Karpas-422 (cell line): ENCODE data around the gene DLGAP1. TPM values are rescaled to one million over a fixed set of nuclear protein-coding genes. Genes with fewer than 3 reads are reported as not detected.

Source experiments
- DNase-seq: peaks from one replicate; pipeline ENCODE4 v3.0.0-alpha.2; 2015
- H2AFZ ChIP-seq: fragments of 200-600 bp; sonication (generic); 2 replicates; pipeline ENCODE4 v1.6.1; 2014; ENCODE audit warnings: antibody characterized with exemption, low read length, mixed read lengths
- H3K27ac ChIP-seq: fragments of 200-600 bp; sonication (generic); 2 replicates; pipeline ENCODE4 v1.5.1; 2014; ENCODE audit warnings: mild to moderate bottlenecking, low read length, moderate library complexity
- H3K27me3 ChIP-seq: fragments of 200-600 bp; sonication (generic); 2 replicates; pipeline ENCODE4 v1.6.1; 2014; ENCODE audit warnings: low read length, mixed read lengths
- H3K36me3 ChIP-seq: fragments of 200-600 bp; sonication (generic); 2 replicates; pipeline ENCODE4 v1.6.1; 2014; ENCODE audit warnings: low read length, mixed read lengths; ENCODE audit not compliant: insufficient read depth
- H3K4me1 ChIP-seq: fragments of 200-600 bp; sonication (generic); 2 replicates; pipeline ENCODE4 v1.6.1; 2014; ENCODE audit warnings: mild to moderate bottlenecking, low read length, mixed read lengths
- H3K4me2 ChIP-seq: fragments of 200-600 bp; sonication (generic); 2 replicates; pipeline ENCODE4 v1.6.1; 2014; ENCODE audit warnings: low read length, low read depth, mild to moderate bottlenecking; ENCODE audit not compliant: poor library complexity, severe bottlenecking
- H3K4me3 ChIP-seq: fragments of 200-600 bp; sonication (generic); 2 replicates; pipeline ENCODE4 v1.5.1; 2014; ENCODE audit warnings: mild to moderate bottlenecking, antibody characterized with exemption, low read length, mixed read lengths
- H3K79me2 ChIP-seq: fragments of 200-600 bp; sonication (generic); 2 replicates; pipeline ENCODE4 v1.6.1; 2014; ENCODE audit warnings: mild to moderate bottlenecking, low read length, mixed read lengths
- H3K9ac ChIP-seq: fragments of 200-600 bp; sonication (generic); 2 replicates; pipeline ENCODE4 v1.6.0; 2014; ENCODE audit warnings: low read length
- H3K9me2 ChIP-seq: fragments of 200-600 bp; sonication (generic), shearing (Covaris generic); replicated peaks from 2 replicates; pipeline ENCODE4 v1.6.0; 2014; ENCODE audit warnings: mild to moderate bottlenecking, low read length, moderate library complexity; ENCODE audit not compliant: insufficient read depth
- H3K9me3 ChIP-seq: fragments of 300-700, 200-600 bp; sonication (generic); 2 replicates; pipeline ENCODE4 v1.6.1; 2014; ENCODE audit warnings: low read length, mixed read lengths
- H4K20me1 ChIP-seq: fragments of 200-600 bp; sonication (generic); 2 replicates; pipeline ENCODE4 v1.6.1; 2014; ENCODE audit warnings: mild to moderate bottlenecking, antibody characterized with exemption, low read length, low read depth; ENCODE audit not compliant: insufficient read depth
- total RNA-seq: library from RNA; depleted of rRNA; stranded (reverse); fragments of >200 nt; shearing (Covaris generic); gene quantifications from 2 replicates; pipeline ENCODE4 v1.2.3, GENCODE V29; 2014; ENCODE audit warnings: low replicate concordance

DLGAP1 gene
- total RNA-seq, 1 experiment from 2014 or later: 8.8 TPM

DNA sequence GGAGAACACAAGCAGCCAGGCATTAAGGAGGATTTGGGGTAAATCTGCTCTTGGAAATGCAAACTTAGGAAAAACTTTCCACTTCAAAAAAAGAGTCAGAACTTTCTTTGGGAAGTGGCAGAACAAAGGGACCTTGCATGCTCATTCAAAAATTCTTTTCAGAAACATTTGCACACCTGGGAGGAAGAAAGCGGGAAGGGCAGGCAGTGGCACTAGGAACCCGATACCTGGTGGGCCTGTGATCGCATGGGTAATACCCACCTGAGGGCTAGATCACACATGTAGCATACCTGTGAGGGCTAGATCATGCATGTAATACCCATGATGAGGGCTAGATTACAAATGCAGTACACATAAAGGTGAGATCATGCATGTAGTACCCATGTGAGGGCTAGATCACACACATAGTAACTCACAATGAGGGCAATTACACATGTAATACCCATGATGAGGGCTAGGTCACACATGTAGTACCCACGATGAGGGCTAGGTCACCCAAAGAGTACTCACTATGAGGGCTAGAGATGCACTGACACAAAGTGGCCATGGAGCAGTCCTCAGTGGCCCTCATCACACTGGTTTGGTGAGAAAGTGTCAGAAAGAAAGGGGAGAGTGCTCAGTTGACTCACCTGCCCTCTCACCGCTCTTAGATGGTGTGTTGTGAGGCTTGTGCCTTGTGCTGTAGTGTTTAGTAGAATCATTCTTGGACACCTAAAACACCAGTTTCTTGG lies 212.5 kb downstream of the DLGAP1 start:
- DNase-seq: no peak
- Histone ChIP-seq H3K4me1 (no peaks in the 10 kb centered on the region; the same call in 1 of the 2 replicates), H3K9ac (no peak overlapping the region), H3K4me3 (no peak overlapping the region), H3K27me3 (no peaks in the 10 kb centered on the region), H3K4me2 (no peak overlapping the region), H3K9me2 (no peaks in the 10 kb centered on the region), H3K79me2 (no peaks in the 10 kb centered on the region), H3K27ac (no peak overlapping the region), H3K9me3 (no peaks in the 10 kb centered on the region), H2AFZ (no peak overlapping the region), H4K20me1 (no peaks in the 10 kb centered on the region), H3K36me3 (no peaks in the 10 kb centered on the region)

- Histone ChIP-seq H3K4me3 (no peak overlapping the region), H3K79me2 (no peaks in the 10 kb centered on the region), H3K9ac (no peak overlapping the region), H3K4me1 (no peaks in the 10 kb centered on the region; the same call in 1 of the 2 replicates), H3K36me3 (no peaks in the 10 kb centered on the region), H3K27me3 (no peaks in the 10 kb centered on the region), H3K4me2 (no peak overlapping the region), H4K20me1 (no peaks in the 10 kb centered on the region), H3K9me3 (no peaks in the 10 kb centered on the region), H2AFZ (no peak overlapping the region), H3K9me2 (no peaks in the 10 kb centered on the region), H3K27ac (no peak overlapping the region)
- DNase-seq: no peak
Observed at GRCh38 chr18:4241090-4241617, 214.0 kb downstream of the DLGAP1 start.

DNA sequence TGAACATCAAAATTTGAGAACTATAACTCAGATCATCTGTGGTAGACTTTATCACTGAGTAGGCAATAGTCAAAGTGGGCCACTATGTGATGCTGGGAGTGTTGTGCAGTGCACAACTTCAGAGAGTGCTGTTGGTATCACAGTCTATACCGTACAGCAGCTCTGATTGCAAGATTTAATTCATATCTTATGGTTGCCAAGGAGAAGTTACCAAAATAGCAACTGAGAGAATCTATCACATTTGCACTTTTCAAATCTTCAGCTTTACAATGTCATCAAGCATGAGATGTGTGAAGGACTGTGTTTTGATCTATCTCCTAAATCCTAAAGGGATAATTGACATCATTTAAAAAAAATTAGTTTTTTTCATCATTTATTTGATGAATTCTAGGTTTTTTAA lies 216.1 kb downstream of the DLGAP1 start:
- no peak overlapping the region for H3K4me2 ChIP-seq
- H4K20me1 ChIP-seq: no peaks in the 10 kb centered on the region
- H3K4me1 ChIP-seq: no peaks in the 10 kb centered on the region; the same call in 1 of the 2 replicates
- no peaks in the 10 kb centered on the region for H3K79me2 ChIP-seq
- no peak overlapping the region for H3K9ac ChIP-seq
- H3K9me2 ChIP-seq: no peaks in the 10 kb centered on the region
- no peaks in the 10 kb centered on the region for H3K9me3 ChIP-seq
- no peaks in the 10 kb centered on the region for H3K27me3 ChIP-seq
- no peak overlapping the region for H2AFZ ChIP-seq
- H3K4me3 ChIP-seq: no peak overlapping the region
- DNase-seq: no peak
- H3K27ac ChIP-seq: no peak overlapping the region
- H3K36me3 ChIP-seq: no peaks in the 10 kb centered on the region

- H3K9me2 ChIP-seq: no peaks in the 10 kb centered on the region
- no peaks in the 10 kb centered on the region; the same call in 1 of the 2 replicates for H3K4me1 ChIP-seq
- H4K20me1 ChIP-seq: no peaks in the 10 kb centered on the region
- no peak overlapping the region for H3K9ac ChIP-seq
- no peak overlapping the region for H3K4me3 ChIP-seq
- H3K79me2 ChIP-seq: no peaks in the 10 kb centered on the region
- H3K9me3 ChIP-seq: no peaks in the 10 kb centered on the region
- no peak overlapping the region for H3K27ac ChIP-seq
- no peak overlapping the region for H2AFZ ChIP-seq
- no peak overlapping the region for H3K4me2 ChIP-seq
- no peak for DNase-seq
- no peaks in the 10 kb centered on the region for H3K36me3 ChIP-seq
- H3K27me3 ChIP-seq: no peaks in the 10 kb centered on the region
Observed at GRCh38 chr18:4237664-4238041, 217.5 kb downstream of the DLGAP1 start.

- Histone ChIP-seq H3K9me3 (no peaks in the 10 kb centered on the region), H3K4me1 (no peaks in the 10 kb centered on the region; the same call in 1 of the 2 replicates), H3K4me3 (no peak overlapping the region), H2AFZ (no peak overlapping the region), H3K36me3 (no peaks in the 10 kb centered on the region), H3K4me2 (no peak overlapping the region), H3K79me2 (no peaks in the 10 kb centered on the region), H3K9me2 (no peaks in the 10 kb centered on the region), H3K27me3 (no peaks in the 10 kb centered on the region), H4K20me1 (no peaks in the 10 kb centered on the region), H3K27ac (no peak overlapping the region), H3K9ac (no peak overlapping the region)
- no peak for DNase-seq
Observed at GRCh38 chr18:4236940-4237663, 218.0 kb downstream of the DLGAP1 start.

DNA sequence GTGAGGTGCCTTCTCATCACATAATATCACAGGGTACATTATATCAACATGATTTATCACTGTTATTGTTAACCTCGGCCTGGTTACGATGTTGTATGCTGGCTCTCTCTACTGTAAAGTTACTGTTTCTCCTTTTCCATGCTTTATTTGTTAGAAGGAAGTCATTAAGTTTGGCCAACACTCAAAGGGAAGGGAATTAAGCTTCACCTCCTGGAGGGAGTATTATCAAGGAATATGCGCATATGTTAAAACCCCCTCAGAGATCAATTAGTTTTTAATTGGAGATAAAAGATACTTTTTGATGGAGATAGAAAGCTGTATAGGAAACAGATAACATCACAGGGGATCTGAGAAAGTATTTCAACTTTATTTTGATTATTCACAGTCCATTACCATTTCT lies 221.6 kb downstream of the DLGAP1 start:
- H4K20me1 ChIP-seq: no peaks in the 10 kb centered on the region
- H3K4me1 ChIP-seq: no peaks in the 10 kb centered on the region
- no peak overlapping the region for H3K4me3 ChIP-seq
- no peak for DNase-seq
- H3K36me3 ChIP-seq: no peaks in the 10 kb centered on the region
- no peak overlapping the region for H3K9ac ChIP-seq
- H3K4me2 ChIP-seq: no peak overlapping the region
- no peaks in the 10 kb centered on the region for H3K79me2 ChIP-seq
- H2AFZ ChIP-seq: no peak overlapping the region
- H3K9me3 ChIP-seq: no peaks in the 10 kb centered on the region
- no peaks in the 10 kb centered on the region for H3K27me3 ChIP-seq
- no peaks in the 10 kb centered on the region for H3K9me2 ChIP-seq
- H3K27ac ChIP-seq: no peak overlapping the region

DNA sequence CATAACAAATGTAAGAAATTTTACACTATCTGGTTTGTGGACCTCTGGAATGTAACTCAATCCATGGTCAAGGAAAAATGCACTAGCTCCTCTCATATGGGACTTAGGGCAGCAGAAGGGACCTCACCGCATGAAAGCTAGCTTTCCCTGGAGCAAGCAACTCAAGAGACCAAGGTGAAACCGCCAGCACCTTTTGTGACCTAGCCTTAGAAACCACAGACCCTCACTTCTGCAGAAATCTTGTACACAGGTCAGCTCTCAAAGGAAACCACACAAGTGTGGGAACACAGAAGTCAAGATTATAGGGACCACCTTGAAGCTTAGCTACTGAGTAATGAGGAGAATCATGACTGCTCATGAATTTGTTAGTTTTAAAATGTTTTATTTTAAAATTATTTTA lies 222.5 kb downstream of the DLGAP1 start:
- Histone ChIP-seq H2AFZ (no peak overlapping the region), H4K20me1 (no peaks in the 10 kb centered on the region), H3K4me1 (no peaks in the 10 kb centered on the region), H3K79me2 (no peaks in the 10 kb centered on the region), H3K9me2 (no peaks in the 10 kb centered on the region), H3K9ac (no peak overlapping the region), H3K36me3 (no peaks in the 10 kb centered on the region), H3K27me3 (no peaks in the 10 kb centered on the region), H3K27ac (no peak overlapping the region), H3K4me3 (no peak overlapping the region), H3K4me2 (no peak overlapping the region), H3K9me3 (no peaks in the 10 kb centered on the region)
- no peak for DNase-seq

DNA sequence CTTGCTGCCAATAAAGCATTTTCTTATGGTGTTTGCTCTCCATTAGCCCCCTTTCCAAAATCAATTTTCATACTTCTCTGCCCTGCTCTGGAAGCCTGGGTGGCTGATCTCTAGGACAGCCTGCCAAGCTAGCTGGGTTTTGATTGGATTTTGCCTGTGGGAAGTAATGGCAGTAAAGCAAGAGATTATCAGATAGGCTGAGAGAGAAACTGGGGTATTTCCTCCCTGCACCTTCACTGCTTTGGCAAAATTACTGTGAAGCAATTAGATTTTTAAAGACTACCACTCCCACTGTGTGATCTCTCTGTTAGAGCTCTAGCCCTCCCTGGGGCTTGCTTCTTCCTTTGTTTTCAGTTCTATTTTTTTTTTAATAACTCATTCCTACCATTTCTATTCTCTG lies 223.8 kb downstream of the DLGAP1 start:
- DNase-seq: no peak
- Histone ChIP-seq H3K36me3 (no peaks in the 10 kb centered on the region), H3K4me2 (no peak overlapping the region), H3K27ac (no peak overlapping the region), H3K4me1 (no peaks in the 10 kb centered on the region), H3K27me3 (no peaks in the 10 kb centered on the region), H4K20me1 (no peaks in the 10 kb centered on the region), H3K9me2 (no peaks in the 10 kb centered on the region), H2AFZ (no peak overlapping the region), H3K9me3 (no peaks in the 10 kb centered on the region), H3K4me3 (no peak overlapping the region), H3K79me2 (no peaks in the 10 kb centered on the region), H3K9ac (no peak overlapping the region)
